Right lobe of liver (tissue), 6 donors: ENCODE results near the gene PVRIG. TPM values are rescaled to one million over a fixed set of nuclear protein-coding genes. Genes with fewer than 3 reads are reported as not detected.
"Not testable (repeated sequence)": the region's sequence is repeated elsewhere in the genome, so short reads cannot be mapped to it uniquely, and the experiment has no call there.

Experiments
- ATAC-seq, 4 donors: fragments of 200-7000 bp; cut with Tn5 transposase; one replicate each; pipeline ENCODE4 v1.9.1; 2020; ENCODE audit warnings: mild to moderate bottlenecking in 4 of 4, moderate library complexity in 4 of 4
- DNase-seq, 3 donors: peaks; one replicate each; pipeline ENCODE4 v3.0.0-alpha.2; 2020
- H3K27ac ChIP-seq, 3 donors: fragments of 200-600 bp; one replicate each; pipeline ENCODE4 v1.8.0; 2022
- H3K27me3 ChIP-seq, 2 donors: fragments of 200-600 bp; one replicate each; pipeline ENCODE4 v1.8.0; 2022
- H3K36me3 ChIP-seq, 4 donors: fragments of 200-600 bp; sonication (generic) in 1 of 4; one replicate each; pipeline versions ENCODE4 v1.5.1 to v1.8.0; 2017 to 2022; ENCODE audit warnings: control low read depth in 1 of 4
- H3K4me1 ChIP-seq, 4 donors: fragments of 200-600 bp; sonication (generic) in 1 of 4; one replicate each; pipeline versions ENCODE4 v1.5.1 to v1.8.0; 2017 to 2022; ENCODE audit warnings: control low read depth in 1 of 4
- H3K4me3 ChIP-seq, 3 donors: fragments of 200-600 bp; one replicate each; pipeline ENCODE4 v1.8.0; 2022
- H3K9me3 ChIP-seq, 4 donors: fragments of 200-600 bp; sonication (generic) in 1 of 4; one replicate each; pipeline versions ENCODE4 v1.5.1 to v1.8.0; 2017 to 2022; ENCODE audit warnings: control low read depth in 1 of 4
- POLR2A ChIP-seq: fragments of 450-650 bp; IDR thresholded peaks from one replicate; pipeline ENCODE4 v1.6.1; 2017; ENCODE audit warnings: antibody characterized with exemption, mild to moderate bottlenecking
- WGBS: methylation state at CpG from one replicate; pipeline ENCODE4 v1.1.6; 2018; ENCODE audit warnings: low coverage, low lambda C conversion rate; ENCODE audit not compliant: insufficient coverage; ENCODE audit errors: missing lambda C conversion rate; 5-methylcytosine and 5-hydroxymethylcytosine counted together
- intact Hi-C, 2 donors: fragments of 100-400 bp; cut with DNase I; formaldehyde crosslinking; loops; one replicate each; pipeline versions ENCODE4 v1.11.2 to v1.14.1; 2022
- total RNA-seq, 6 experiments: library from RNA; depleted of rRNA in 2 of 6; stranded (reverse); fragments of >200 nt in 2 of 6; fragmentation: NEBNext Ultra II Directional in 3 of 6; extraction: Animal tissue kit (Norgen Biotek cat#: 25700) in 3 of 6; gene quantifications; one replicate each; pipeline versions ENCODE4 v1.1.0 to v1.2.4, GENCODE V29; 2016 to 2023
- TF ChIP-seq, protein P1 (sequence below), 4 donors: fragments of 200-600 bp in 3 of 4; fragments of 450-650 bp in 1 of 4; IDR thresholded peaks; one replicate each; pipeline versions ENCODE4 v1.5.1 to v1.8.0; 2016 to 2022; ENCODE audit warnings: antibody characterized with exemption in 4 of 4, mild to moderate bottlenecking in 2 of 4
- donor health status: DM: no; HTN: yes; CAD: no.
- donor health status: DM: no; HTN: no; CAD: no.
- donor health status: DM: no; HTN: no; CAD: no.
- donor health status: DM: no; HTN: yes; CAD: no.
- donor health status: DM: no; HTN: yes; CAD: no.

Gene PVRIG
- total RNA-seq, 6 experiments from 2014 or later = 0.17 to 0.89 (median 0.37) TPM; not detected in 3

GRCh38 chr7:100211342-100211780, 8.4 kb upstream of the PVRIG start:
- DNase-seq = no peak
- H3K36me3 ChIP-seq = no peaks in the 10 kb centered on the region
- no peaks in the 10 kb centered on the region for H3K27me3 ChIP-seq
- H3K9me3 ChIP-seq = no peaks in the 10 kb centered on the region
- peak in 2 of 4 donors; percentile 13 to 21 for ATAC-seq
- TF ChIP-seq, protein P1, sequence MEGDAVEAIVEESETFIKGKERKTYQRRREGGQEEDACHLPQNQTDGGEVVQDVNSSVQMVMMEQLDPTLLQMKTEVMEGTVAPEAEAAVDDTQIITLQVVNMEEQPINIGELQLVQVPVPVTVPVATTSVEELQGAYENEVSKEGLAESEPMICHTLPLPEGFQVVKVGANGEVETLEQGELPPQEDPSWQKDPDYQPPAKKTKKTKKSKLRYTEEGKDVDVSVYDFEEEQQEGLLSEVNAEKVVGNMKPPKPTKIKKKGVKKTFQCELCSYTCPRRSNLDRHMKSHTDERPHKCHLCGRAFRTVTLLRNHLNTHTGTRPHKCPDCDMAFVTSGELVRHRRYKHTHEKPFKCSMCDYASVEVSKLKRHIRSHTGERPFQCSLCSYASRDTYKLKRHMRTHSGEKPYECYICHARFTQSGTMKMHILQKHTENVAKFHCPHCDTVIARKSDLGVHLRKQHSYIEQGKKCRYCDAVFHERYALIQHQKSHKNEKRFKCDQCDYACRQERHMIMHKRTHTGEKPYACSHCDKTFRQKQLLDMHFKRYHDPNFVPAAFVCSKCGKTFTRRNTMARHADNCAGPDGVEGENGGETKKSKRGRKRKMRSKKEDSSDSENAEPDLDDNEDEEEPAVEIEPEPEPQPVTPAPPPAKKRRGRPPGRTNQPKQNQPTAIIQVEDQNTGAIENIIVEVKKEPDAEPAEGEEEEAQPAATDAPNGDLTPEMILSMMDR (IDR thresholded peaks at IDR 0.05) = no peak
- no peak for TF ChIP-seq POLR2A
- intact Hi-C loops = no loop called here
- WGBS = 54% methylated on average over 7 of the region's 7 CpGs
- H3K4me1 ChIP-seq = peaks cover 0 to 35% (median 10%) of the 10 kb centered on the region in 4 donors
- no peak overlapping the region for H3K27ac ChIP-seq
- H3K4me3 ChIP-seq = no peak overlapping the region

GRCh38 chr7:100212631-100213286, 7.0 kb upstream of the PVRIG start:
- intact Hi-C loops = no loop called here
- H3K27me3 ChIP-seq = no peaks in the 10 kb centered on the region
- H3K9me3 ChIP-seq = no peaks in the 10 kb centered on the region
- H3K27ac ChIP-seq = peak overlapping the region in 2 of 3 donors; percentile 3 to 26
- peaks cover 0 to 35% (median 10%) of the 10 kb centered on the region in 4 donors for H3K4me1 ChIP-seq
- H3K36me3 ChIP-seq = no peaks in the 10 kb centered on the region
- H3K4me3 ChIP-seq = no peak overlapping the region
- ATAC-seq (peak; percentile 41 to 61 (median 52)), DNase-seq (peak in 1 of 3 donors; percentile 63)
- WGBS = 45% methylated on average over 5 of the region's 5 CpGs
- TF ChIP-seq, protein P1 (IDR thresholded peaks at IDR 0.05) = no peak
- TF ChIP-seq POLR2A = no peak

DNA sequence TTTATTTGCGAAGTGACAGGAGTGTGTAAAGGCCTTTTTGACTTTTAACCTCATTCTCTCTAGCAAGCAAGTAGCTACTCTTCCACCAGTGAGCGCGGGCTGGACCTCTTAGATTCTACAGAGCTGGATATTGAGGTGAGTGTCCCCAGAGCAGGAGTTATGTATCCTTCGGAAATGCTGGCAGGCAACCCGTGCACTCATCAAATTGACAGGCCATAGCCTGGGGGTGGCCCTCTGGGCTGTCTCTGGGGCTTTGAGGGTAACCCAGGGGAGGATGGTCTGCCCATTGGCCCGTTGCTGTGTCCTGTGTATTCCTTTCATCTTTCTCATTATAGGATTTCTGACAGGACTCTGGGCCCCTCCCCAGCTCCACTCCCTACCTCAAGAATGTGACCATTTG, 6.1 kb upstream of the PVRIG start:
- Histone ChIP-seq H3K4me3 (no peak overlapping the region), H3K36me3 (no peaks in the 10 kb centered on the region), H3K4me1 (peaks cover 0 to 30% (median 8%) of the 10 kb centered on the region in 4 donors), H3K27me3 (no peaks in the 10 kb centered on the region), H3K27ac (peak overlapping the region in 2 of 3 donors; percentile 26 to 27), H3K9me3 (no peaks in the 10 kb centered on the region)
- intact Hi-C loops = no loop called here
- DNase-seq = no peak
- no peak for ATAC-seq
- no peak for TF ChIP-seq POLR2A
- TF ChIP-seq, protein P1 (IDR thresholded peaks at IDR 0.05) = no peak
- WGBS = 74% methylated on average over 3 of the region's 6 CpGs

GRCh38 chr7:100214356-100214755, 5.4 kb upstream of the PVRIG start:
- H3K4me1 ChIP-seq = peaks cover 0 to 27% (median 6%) of the 10 kb centered on the region in 4 donors
- H3K4me3 ChIP-seq, H3K36me3 ChIP-seq, H3K9me3 ChIP-seq, H3K27ac ChIP-seq, H3K27me3 ChIP-seq, ATAC-seq, intact Hi-C loops, DNase-seq: not testable (repeated sequence)
- 76% methylated on average over 4 of the region's 5 CpGs for WGBS

DNA sequence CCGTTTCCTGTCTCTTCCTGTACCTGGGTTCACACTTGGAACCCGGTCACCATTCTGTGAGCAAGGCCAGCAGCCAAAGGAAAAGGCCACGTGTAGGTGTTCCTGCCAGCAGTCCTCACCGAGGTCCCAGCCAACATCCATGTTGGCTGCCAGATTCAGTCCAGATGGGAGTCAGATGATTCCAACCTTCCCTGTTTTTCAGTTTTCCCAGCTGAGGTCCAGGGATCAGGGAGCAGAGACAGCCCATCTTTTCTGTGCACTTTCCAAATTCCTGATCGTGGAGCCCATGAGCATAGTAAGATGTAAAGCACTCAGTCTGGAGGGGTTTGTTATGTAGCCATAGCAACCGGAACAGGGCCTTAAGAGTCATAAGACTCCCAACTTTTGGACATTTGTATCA, 3.9 kb upstream of the PVRIG start:
- DNase-seq = peak; percentile 60 to 86 (median 85)
- no peak overlapping the region for H3K4me3 ChIP-seq
- intact Hi-C loops = no loop called here
- no peak overlapping the region for H3K27ac ChIP-seq
- no peaks in the 10 kb centered on the region for H3K9me3 ChIP-seq
- H3K27me3 ChIP-seq = no peaks in the 10 kb centered on the region
- peak; percentile 66 to 74 (median 70) for ATAC-seq
- peaks cover 0 to 26% (median 6%) of the 10 kb centered on the region in 4 donors for H3K4me1 ChIP-seq
- no peaks in the 10 kb centered on the region for H3K36me3 ChIP-seq
- WGBS = 23% methylated on average over 6 of the region's 6 CpGs
- no peak for TF ChIP-seq POLR2A
- TF ChIP-seq, protein P1 (IDR thresholded peaks at IDR 0.05) = no peak
